RKO (cell line): ENCODE results near the gene UGT8.
"Not testable (repeated sequence)": the region's sequence is repeated elsewhere in the genome, so short reads cannot be mapped to it uniquely, and the experiment has no call there.

ENCODE experiments used
- DNase-seq: peaks from one replicate; pipeline ENCODE4 v3.0.0-alpha.2; 2016; ENCODE audit warnings: low spot score

The UGT8 gene, protein sequence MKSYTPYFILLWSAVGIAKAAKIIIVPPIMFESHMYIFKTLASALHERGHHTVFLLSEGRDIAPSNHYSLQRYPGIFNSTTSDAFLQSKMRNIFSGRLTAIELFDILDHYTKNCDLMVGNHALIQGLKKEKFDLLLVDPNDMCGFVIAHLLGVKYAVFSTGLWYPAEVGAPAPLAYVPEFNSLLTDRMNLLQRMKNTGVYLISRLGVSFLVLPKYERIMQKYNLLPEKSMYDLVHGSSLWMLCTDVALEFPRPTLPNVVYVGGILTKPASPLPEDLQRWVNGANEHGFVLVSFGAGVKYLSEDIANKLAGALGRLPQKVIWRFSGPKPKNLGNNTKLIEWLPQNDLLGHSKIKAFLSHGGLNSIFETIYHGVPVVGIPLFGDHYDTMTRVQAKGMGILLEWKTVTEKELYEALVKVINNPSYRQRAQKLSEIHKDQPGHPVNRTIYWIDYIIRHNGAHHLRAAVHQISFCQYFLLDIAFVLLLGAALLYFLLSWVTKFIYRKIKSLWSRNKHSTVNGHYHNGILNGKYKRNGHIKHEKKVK

DNA sequence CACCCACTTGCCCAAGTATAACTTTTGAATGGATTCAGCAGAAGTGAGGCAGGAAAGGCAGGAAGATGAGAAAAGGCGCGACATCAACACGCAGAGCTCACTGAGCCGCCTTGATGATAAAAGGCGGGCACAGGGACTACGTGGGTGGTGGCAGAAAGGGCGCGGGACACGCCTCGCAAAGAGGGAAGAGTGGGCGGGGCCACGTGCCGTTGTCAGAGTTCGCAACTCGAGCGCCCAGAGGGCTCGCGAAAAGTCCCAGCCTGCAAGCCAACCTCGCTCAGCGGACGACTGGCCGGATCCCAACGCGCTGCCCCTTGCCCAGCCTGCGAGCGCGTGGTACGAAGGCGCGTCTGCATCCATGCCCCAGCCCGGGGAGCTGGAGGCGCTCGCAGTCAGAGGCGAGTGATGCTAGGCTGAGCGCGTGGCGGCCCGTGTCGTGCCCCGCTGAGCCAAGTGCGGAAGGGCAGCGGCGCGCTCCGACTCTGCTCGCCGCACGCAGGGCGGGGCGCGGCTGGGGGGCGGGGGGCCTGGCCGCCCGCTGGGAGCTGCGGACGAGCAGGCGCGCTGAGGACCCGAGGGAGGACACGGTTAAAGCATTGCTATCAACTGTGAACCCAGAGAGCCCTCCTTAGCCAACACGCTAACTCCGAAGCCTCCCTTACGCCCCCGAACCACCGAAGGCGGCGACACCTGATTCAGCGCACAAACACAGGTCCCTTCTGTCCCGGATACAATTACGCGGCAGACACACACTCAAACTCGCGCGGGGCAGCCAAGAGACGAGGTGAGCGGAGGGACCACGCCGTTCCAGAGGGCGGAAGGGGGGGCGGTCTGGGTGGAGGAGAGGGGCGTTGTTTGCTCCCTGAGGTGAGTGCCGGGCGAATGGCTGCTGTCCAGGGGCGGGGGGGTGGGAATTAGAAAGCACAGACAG lies at the start of gene UGT8:
UGT8 (plus strand) TSS at position 617 of the 931 bp plus-strand sequence. CDS start 24,074 bp downstream, outside the sequence.
- peak; percentile 92 for DNase-seq

DNA sequence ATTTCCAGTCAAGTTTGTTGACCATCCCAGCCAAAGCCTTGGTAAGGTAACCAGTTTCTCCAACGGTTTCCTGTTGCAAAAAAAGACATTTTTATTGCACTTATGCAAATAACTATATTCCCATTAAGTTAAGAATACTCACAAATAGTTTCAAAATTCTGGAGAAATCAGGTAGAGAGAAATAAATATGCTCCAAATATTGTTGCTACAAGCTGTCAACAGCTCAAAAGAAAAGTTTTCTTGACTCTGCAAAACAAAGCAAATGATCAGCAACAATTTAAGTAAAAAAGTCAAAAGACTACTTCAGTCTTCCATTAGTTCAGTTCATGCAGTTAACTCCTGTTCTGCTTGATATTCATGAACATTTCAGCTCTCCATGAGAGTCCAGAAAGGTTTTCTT lies 49.0 kb upstream of the UGT8 start:
- DNase-seq: no peak

DNA sequence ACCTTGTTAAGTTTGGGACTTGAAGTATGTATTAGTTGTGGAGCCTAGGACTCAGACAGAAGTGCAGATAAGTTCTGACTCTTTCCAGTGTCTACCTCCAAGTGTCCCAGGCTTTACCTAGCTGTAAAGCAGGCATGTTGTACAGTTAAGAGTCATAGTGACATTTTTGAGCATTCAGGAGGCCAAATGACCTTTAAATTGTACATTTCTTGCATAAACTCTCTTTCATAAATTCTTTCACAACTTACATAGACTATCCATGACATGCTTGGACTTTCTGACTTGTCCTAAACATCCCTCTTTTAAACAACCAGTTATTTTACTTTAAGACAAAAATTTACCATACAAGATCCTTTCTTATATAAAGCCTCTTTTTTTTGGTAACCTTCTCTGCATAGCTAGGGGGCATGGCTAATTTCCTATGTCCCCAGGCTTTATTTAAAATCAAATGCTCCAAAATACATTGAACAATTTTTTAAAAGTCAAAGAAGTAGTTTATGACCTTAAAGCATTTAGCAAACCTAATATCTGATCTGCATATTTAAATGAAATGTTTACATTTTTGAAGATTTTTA lies 40.1 kb upstream of the UGT8 start:
- DNase-seq: peak; percentile 13

DNA sequence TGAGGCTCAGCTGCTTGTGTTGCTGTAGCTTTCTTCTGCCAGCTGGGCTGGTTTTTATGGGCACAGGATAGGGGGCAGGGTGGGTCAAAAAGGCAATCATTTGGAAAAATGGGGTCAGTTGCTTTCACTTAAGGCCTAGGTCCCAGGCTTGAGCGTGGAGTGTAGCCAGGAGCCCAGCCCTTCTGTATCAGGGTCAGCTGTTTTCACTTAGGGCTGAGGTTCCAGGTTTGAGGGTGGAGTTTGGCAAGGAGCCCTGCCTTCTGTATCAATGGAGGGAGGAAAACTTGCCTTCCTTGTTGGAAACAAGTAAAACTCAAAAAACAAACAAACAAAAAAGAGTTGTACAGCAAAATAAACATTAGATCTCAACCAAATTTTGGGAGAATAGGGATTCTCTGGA lies 37.0 kb upstream of the UGT8 start:
- no peak for DNase-seq

DNA sequence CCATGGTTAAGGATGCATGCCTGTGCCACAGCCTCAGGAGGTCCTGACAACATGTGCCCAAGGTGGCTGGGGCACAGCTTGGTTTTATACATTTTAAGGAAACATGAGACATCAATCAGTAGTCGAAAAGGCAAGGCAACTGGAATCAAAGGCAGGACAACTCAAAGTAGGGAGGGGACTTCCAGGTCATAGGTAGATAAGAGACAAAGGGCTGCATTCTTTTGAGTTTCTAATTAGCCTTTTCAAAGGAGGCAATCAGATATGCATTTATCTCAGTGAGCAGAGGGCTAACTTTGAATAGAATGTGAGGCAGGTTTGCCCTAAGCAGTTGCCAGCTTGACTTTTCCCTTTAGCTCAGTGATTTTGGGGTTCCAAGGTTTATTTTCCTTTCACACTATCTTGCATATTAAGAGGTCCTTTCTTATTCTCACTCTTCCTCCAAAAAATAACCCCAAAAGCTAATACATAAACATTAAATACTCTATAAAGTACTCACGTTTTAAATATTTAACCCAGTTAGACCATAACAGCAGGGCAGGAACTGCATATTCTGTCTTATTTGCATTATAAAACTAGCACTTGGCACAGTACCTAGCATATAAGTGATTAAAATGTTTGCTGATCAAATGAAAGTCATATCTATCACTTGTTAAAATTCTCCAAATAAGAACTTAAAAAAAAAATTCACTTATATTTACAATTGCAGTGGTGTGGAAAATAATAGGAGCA lies 36.3 kb upstream of the UGT8 start:
- no peak for DNase-seq

DNA sequence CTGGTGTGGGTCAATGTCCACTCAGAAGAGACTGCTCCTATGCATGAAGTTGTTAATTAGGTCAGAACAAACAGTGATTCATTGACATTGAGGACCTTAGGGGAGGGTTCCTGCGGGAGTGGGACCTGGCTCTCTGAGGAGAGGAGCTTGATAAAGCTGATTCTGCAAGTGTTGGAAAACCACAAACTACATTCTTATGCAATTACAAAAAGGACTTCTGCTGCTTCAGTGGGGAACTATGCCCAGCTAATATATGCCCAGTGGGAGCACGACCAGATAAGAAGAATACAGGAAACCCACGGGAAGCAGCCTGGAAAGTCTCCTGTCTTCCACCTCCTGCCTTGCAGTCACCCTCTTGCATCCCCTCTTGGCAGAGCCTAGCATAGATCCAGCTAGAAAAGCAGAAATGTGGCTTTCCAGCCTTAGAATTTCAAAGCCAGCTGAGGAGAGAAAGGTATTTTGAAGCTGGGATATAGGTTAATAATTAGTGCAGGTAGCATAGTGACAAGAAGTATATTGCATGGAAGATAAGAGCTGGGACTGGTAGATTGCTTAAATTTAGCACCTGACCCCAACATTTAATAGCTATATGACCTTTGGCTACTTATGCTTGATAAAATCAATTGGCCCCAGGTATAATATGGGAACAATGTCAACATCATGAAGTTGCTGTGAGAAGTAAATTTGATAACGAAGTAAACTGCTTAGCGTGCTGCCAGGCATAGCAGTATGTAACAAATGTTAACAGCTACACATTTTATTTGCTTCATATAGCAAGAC lies 34.9 kb upstream of the UGT8 start:
- peak; percentile 41 for DNase-seq

DNA sequence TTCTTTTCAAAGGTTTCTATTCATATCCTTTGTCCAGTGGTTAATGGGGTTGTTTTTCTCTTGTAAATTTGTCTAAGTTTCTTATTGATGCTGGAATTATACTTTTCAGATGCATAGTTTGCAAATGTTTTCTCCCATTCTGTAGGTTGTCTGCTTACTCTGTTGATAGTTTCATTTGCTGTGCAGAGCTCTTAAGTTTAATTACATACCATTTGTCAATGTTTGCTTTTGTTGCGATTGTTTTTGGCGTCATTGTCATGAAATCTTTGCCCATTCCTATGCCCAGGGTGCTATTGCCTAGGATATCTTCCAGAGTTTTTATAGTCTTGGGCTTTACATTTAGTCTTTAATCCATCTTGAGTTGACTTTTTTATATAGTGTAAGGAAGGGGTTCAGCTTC lies 21.2 kb upstream of the UGT8 start:
- no peak for DNase-seq

DNA sequence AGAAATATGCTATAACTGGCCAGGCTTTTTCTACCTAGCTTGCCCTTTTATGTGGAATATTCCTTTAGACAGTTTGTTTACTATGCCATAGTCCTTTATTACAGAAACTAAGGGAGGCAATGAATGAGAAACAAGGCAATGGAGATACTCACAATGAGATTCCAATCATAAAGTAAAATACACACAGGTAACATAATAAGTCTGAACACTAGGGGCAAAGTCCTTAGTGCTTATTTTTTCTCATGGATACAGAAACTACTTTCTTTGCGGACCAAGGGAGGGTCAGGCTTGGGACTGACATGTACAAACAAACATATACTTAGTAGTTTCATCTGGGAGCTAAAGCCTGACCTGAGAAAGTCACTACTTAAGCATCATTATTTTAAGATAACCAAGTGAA lies 16.0 kb upstream of the UGT8 start:
- no peak for DNase-seq

DNA sequence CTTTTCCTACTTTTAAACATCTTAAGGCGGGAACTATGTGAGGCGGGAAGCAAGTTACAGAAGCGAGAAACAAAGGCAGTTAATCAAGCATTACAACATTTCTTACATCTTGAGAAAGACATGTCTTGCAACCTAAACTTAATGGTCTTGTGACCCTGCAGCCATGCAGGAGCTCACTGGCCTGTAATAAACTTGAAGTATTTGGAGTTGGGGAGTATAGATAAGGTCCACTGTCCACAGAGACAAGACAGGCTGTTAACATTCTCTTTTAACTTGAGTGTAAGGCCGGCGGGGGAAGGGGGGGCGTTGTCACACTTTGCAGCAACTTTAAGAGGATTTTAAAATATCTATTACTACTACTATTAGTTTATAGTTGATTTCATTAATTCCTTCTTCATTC lies 10.3 kb upstream of the UGT8 start:
- no peak for DNase-seq

DNA sequence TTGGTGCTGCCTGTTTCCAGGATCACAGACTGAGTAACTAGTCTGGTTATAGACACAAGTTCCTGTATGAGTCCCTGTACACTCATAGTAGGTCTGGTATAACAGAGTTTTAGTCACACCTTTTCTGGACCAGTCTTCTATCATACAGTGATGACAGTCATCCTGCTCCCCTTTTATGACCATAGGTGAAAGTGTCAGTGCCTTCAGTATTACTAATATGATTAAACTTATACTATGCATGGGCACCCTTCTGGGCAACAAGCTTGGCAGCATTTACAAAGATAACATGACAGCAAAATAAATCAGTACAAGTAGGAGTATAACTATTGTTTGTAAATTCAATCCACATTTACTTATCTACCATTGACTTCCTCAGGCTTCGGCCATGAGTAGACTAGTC lies 8.2 kb upstream of the UGT8 start:
- not testable (repeated sequence) for DNase-seq

DNA sequence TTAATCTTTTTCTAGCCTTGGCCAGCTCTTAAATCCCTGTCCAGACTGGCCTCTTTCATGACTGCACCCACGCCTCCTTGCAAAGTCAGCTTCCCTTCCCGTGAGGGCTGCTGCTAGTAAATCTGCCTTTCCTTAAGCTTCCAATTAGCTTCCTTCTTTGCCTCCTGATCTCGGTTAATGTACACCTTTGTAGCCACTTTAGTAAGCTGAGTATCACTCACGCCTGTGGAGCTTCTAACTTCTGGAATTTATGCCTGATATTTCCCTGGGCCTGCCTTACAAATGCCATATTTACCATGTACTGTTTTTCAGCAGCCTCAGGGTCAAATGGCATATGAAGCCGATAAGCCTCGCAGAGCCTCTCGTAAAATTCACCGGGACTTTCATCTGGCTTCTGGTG lies 5.1 kb upstream of the UGT8 start:
- DNase-seq: no peak

DNA sequence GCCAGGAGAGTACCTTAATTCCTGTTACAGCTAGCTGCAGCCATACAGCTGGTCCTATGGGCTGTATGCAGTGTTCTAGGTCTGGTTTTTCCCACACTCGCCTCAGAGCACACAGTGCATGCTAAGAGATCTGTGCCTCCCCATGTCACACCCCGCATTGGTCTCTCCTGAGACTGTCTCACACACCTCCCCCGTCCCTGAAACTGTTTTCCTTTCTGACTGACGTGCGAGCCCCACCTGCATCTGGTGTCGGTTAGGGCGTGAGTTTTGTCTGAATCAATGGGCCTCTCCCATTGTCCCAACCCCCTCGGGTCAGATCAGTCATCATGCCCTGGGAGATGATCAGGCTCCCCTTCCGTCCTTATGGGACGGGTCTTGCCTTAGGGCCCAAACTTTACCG lies 3.4 kb upstream of the UGT8 start:
- no peak for DNase-seq

DNA sequence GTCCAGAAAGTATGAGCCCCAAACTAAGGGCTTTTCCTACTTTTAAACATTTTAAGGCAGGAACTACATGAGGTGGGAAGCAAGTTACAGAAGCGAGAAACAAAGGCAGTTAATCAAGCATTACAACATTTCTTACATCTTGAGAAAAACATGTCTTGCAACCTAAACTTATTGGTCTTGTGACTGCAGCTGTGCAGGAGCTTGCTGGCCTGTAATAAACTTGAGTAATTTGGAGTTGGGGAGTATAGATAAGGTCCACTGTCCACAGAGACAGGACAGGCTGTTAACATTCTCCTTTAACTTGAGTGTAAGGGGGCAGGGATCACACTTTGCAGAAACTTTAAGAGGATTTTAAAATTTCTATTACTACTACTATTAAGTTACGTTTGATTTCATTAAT lies 2.7 kb upstream of the UGT8 start:
- DNase-seq: no peak

DNA sequence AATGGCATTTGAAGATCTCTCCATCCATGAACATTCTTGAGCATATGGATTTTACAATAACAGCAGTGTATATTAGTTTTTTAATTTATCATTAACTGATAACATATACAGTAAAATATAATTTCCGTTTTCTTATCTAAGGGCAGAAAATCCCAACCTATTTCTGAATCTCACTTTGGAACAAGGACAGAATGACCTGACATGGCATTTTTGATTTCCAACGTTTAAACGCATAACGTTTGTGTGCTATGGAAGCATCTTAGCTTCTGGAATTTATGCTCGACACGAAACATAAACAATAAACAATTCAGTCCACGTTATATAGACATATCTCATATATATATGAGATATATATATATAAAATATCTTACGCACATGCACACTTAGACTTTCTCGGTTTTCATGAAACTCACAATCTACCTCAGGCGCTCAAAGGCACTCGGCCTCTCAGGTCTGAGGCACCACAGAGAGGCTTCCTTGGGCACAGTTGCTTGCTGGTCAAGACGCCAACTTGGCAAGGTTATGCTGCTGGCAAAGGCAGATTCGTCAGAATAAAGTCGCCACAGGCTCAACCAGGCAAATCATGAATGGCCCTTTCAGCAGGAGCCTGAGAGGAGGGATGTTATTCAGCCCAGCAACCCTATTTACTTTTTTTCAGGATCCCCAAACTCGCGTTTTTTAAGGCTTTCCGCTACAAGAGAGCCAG lies 1.0 kb upstream of the UGT8 start:
- peak; percentile 47 for DNase-seq

DNA sequence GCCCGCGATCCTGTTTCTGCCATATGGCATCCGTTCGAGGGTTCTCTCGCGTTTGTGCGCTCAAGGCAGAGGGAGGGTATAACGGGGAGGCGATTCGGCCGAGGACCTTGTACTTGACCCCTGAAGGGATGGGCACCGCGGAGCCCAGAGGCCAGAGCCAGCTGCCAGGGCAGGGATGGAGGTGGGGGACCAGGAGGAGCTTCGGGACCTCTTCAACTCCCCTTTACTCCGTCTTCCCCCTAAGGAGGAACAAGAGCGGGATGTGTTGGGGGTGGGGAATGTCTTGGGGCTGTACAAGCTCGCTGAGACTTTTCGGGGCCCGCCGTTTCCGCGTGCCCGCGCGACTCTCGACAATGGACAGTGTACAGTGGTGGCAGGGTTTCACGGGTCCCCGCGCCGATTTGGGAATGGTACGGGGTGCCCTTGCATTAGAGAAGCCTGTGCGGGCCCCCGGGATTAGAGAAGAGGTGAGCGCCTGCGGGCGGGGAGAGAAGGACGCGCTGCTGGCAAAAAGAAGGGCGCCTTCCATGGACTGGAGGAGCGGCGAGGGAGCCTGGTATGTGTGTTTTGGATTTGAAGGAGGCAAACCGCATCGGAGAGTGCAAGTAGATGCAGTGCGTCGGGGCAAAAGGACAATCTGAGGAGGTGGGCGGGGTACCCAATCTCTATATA lies 760 bp downstream of the UGT8 start:
- peak; percentile 75 for DNase-seq

DNA sequence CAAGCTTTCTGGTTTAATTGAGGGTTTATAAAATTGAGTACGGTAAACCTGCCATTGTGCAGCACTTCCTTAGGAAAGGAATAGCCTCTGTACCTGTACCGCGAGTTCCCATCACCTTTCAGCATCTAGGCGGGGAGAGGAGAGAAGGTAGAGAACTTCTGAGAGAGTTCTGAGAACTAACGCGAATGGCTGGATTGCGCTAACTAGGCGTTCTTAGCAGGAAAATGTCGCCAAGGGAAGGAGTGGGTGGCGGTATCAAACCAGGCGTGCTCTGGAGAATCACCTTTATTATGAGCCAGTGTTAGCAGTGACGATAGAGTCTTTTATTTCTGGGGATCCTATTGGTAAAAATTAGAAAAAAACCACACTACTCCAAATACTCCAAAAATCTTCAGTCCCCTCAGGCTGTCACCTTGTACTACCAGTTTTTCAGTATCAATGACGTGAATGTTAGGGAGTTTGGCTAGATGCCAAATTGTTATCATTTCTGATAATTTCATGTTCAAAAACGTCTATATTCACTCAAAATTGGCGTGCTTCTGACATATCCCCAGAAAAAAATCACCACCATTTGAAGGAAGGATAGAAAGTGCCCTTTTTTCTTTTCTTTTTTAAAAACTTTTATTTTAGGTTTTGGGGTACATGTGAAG lies 1.4 kb downstream of the UGT8 start:
- peak; percentile 43 for DNase-seq

DNA sequence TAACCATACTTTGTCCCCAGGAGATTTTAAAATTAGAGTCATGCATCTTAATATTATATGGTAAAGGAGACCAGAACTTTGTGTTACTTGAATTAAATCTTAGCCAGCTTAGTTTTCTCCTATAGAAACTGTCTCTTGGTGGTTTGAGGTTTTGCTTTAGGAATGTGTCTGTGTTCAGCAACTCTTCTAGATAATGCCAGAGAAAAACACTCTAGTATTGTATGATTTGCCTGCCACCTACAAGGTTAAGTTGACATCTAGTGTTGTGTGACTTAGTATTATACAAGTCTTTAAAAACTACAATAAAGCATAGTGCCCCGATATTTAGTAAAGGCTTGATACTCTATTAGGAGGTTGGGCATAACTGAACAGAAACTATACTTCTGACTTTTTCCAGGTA lies 2.1 kb downstream of the UGT8 start:
- no peak for DNase-seq

DNA sequence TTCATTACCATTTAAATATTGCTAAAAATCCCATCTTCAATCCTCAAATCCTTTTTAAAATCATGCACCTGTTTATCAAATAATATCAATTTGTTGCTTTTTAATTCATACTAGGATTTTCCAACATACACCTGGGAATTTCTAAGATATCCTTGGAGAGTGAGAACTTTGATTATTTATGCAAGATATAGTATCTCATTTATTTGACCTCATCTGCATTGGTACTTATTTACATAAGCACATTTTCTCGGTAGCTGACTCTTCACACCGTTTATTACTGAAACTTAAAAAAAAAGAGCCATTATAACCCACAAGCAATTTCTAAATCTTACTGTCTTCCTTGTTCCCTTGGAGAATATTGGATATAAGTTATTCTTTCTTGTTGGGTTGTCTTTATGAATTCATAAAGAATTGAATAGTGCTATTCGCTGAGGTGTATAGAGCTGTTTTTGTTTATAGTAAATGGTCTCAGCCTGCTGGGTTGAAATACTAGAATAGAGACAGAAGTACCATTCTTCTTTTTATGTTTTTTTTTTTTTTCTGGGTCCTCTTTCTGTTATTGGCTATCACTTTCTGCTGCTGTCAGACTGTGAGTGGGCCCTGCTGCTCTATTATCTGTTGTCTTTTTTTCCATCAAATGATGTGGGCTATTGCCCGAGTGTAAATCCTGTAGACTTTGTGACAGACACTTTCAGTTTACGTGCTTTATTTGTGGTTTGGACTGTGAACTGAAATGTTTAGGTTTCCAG lies 2.9 kb downstream of the UGT8 start:
- DNase-seq: no peak

DNA sequence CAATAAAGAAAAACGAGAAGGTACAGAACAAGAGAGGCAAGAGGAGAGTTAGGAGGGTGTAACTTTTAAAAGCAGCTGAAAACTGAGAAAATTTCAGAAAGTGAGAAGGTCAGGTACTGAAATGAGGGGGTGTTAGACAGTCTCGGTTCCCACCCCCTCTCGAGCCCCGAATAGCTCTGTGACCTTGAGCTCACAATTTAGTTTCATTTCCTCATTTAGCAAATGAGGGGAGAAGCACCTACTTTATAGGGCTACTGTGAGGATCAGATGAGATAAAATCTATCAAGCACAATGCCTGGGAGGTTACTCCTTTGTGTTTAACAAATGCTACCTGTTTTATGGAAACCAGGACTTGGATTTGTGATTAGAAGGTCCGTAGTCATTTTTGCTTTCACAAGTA lies 4.9 kb downstream of the UGT8 start:
- DNase-seq: no peak
